HCT116 (cell line): ENCODE results near the gene AGBL1.

ENCODE experiments used
- CTCF ChIP-seq, 3 experiments: fragments of 200-600 bp in 1 of 3; sonication (generic) in 1 of 3; IDR thresholded peaks in 2 of 3; conservative IDR thresholded peaks in 1 of 3; 2 replicates each; pipeline ENCODE4 v1.5.1; 2012 to 2017; ENCODE audit warnings: low read depth in 2 of 3, low read length in 2 of 3, antibody characterized with exemption in 1 of 3, borderline replicate concordance in 1 of 3, control low read depth in 1 of 3, mild to moderate bottlenecking in 1 of 3, mixed read lengths in 1 of 3, mixed run types in 1 of 3, moderate library complexity in 1 of 3; ENCODE audit not compliant: insufficient read depth in 1 of 3
- EZH2 ChIP-seq: fragments of 200-600 bp; sonication (generic); IDR thresholded peaks from 2 replicates; pipeline ENCODE4 v1.6.1; 2017; ENCODE audit warnings: antibody characterized with exemption, mixed run types
- FOSL1 ChIP-seq: IDR thresholded peaks from 2 replicates; pipeline ENCODE4 v1.6.1; 2012; ENCODE audit warnings: low read depth
- POLR2A ChIP-seq: IDR thresholded peaks from 2 replicates; pipeline ENCODE4 v1.7.0; 2011; ENCODE audit warnings: borderline replicate concordance; ENCODE audit not compliant: insufficient read depth, insufficient read length; ENCODE audit errors: extremely low read depth
- POLR2AphosphoS5 ChIP-seq: IDR thresholded peaks from 2 replicates; pipeline ENCODE4 v1.6.1; 2011; ENCODE audit warnings: mild to moderate bottlenecking, low read depth, low read length, moderate library complexity
- REST ChIP-seq: IDR thresholded peaks from 2 replicates; pipeline ENCODE4 v1.6.1; 2012; ENCODE audit warnings: low read depth
- SIN3A ChIP-seq: IDR thresholded peaks from 2 replicates; pipeline ENCODE4 v1.6.1; 2012; ENCODE audit warnings: low read depth
- YY1 ChIP-seq: IDR thresholded peaks from 2 replicates; pipeline ENCODE4 v1.6.1; 2011; ENCODE audit warnings: low read length, low read depth, moderate library complexity, mild to moderate bottlenecking; ENCODE audit not compliant: insufficient replicate concordance; ENCODE audit errors: extremely low read depth
- ZNF274 ChIP-seq: fragments of 200-500 bp; sonication (Bioruptor generic); IDR thresholded peaks from 2 replicates; pipeline ENCODE4 v1.6.1; 2014; ENCODE audit warnings: mild to moderate bottlenecking, low read depth, low read length, inconsistent platforms

DNA sequence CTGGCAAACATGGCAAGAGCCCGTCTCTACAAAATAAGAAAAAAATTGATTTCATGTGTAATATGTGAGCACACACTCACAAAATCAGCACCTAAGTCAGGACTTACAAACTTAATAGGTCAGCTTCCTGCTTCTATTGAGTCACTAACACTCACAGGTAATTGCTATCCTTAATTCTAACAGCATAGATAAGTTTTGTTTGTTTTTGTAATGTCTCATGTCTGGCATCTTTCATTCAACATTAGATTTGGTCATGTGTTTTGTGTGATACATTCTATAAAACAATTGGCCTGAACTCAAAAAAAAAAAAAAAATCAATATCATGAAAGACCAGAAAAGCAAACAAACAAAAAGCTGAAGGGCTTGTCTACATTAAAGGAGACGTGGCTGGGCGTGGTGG is 564.7 kb downstream of the AGBL1 start:
- TF ChIP-seq CTCF (IDR thresholded peaks at IDR 0.05 in 2 of 3, conservative IDR thresholded peaks at IDR 0.05 in 1 of 3; ENCODE audit: borderline replicate concordance in 1 of 3, insufficient read depth in 1 of 3, low read depth in 2 of 3, low read length in 2 of 3) (no peak), POLR2A (no peak), EZH2 (no peak), POLR2AphosphoS5 (no peak), FOSL1 (no peak), REST (no peak), SIN3A (no peak), YY1 (no peak), ZNF274 (no peak)
